ENCODE data around the gene ARRDC2.
"Not testable (repeated sequence)": the region's sequence is repeated elsewhere in the genome, so short reads cannot be mapped to it uniquely, and the experiment has no call there.

Gene ARRDC2

DNA sequence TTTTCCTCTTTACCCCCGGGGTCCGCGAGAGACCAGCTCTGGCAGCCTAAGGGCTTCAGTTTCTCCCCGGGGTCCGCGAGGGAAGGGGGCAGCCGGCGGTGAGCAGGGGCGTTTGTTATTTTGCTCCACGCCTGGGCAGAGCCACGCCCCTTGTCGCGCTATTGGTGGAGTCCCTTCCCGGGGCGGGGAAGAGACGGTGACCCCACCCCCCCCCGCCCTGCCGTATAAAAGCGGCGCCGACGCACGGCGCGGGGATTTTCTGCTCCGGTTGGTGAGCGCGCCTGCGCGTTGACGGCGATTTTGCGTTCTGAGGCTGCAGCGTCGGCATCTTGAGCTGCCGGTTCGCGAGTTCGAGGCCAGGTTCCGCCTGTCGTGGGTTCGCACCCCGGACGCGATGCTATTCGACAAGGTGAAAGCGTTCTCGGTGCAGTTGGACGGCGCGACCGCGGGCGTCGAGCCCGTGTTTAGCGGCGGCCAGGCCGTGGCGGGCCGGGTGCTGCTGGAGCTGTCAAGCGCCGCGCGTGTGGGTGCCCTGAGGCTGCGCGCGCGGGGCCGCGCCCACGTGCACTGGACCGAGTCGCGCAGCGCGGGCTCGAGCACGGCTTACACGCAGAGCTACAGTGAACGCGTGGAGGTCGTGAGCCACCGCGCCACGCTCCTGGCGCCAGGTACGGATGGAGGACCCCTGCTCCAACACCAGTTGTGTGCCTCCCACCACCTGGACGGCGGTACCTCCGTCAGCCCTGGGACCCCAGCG is at the start of gene ARRDC2:
TSS of gene ARRDC2 (plus strand) at position 254 of the 757 bp plus-strand sequence. CDS start at position 395, 141 bp downstream.
- peak; percentile 93 to 97 (median 97) for DNase-seq

DNA sequence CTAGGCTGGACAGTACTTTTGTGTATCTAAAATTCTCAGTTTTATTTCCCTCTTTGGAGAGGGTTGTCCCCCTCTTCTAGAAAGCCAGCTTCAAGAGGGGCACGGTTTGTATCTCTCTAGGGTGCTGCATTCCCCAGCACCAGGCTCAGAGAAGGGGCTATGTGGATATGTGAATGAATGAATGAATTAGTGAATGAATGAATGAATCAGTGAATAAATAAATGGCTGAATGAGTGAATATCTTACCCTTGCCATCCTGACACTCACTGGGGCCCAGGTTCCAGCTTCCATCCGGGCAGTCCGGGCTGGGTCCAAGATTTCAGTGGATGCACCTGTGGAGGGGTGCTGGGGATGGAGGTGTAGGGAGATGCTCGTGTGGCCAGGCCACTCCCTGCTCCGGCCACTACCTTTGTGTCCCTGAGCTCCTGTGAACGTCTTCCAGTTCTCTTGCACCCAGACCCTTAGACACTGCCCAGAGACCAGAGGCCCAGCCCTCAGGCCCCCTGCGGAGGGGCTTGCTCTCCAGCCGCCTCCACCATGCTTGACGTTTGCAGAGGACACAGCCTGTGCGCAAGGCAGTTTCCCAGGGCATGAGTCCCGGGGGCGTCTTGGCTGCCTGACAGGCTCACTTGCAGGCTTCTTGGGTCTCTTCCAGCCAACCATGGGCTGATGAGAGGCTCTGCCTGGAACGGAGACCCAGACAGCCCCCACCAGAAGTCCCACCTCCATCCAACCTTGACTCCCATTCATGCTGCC is 43.9 kb upstream of the ARRDC2 start:
- DNase-seq, result no peak

DNA sequence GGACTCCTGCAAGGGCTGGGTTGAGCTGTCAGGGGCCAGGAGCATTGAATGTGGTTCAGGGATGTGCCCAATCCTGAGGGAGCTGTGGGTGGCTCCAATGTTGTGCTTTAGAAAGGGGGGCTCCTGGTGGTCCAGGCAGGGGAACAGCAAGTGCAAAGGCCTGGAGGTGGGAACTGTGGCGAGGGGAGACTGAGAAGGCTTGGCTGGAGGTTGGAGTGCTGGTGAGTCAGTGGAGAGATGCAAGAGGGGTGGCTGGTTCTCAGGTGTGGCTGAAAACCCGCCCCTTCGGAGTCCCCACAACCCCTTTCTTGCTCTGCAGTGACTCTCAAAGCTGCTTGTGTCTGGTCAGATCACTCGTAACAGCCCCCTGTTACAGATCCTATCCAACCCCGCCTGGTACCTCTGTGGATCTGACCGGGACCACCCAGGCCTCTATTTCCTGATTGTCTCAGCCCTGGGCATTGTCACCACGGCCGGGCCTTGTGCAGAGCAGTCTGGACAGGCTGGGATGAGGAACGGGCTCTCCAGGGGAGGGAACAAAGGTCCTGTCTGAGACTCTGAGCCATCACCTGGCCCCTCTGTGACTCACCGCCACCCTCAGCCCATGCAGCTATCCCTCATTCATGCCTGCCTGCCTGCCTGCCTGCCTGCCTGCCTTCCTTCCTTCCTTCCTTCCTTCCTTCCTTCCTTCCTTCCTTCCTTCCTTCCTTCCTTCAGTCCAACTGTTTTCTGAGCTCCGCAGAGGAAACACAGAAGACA is 42.4 kb upstream of the ARRDC2 start:
- no peak for DNase-seq

DNA sequence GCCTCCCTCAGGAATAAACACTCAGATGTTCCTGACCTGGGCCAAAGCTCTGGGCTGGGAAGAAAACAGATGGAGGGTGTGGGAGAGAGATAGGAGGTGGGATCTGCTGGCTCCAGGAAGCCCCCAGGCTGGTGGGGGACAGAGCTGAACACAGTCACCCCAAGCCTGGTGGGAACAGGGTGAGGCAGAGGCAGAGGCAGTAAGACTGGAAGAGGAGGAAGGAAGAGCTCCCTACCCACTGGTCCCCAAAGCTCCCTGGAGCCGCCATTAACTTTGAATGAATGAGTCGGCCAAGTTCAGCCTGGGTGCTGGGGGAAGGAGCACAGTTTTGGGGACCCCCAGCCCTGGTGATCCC is 41.9 kb upstream of the ARRDC2 start:
- DNase-seq, result no peak

DNA sequence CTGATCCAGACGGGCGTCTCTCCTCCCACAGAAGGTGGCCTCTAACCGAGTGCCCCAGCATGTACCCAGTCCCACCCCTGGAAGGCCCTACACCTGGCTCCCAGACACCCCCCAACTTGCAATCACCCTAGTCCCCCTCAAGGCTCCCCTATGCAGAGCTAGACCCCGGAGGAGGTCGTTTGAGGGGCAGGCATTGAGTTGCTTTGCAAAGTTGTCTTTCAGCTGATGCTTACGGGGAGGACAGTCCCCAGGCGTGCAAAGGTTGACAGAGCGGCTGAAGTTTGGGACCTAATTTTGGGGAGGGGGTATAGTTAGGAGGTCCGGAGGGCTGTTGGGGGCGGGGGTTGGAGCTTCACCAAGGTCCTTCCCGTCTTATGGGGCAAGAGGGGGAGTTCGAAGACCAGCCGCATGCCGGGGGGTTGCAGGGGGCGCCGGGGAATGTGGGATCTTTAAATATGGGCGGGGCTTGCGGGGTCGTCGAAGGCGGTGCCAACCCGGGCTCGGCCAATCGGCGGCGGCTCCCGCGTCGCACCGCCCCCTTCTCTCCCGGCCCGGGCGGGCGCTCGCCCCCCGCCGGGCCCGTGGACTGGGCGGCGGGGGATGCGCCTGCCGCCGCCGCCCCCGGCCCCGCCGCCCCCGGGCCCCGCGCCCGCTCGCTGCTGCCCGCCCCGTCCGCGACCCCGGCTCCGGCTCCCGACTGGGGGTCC is 41.3 kb upstream of the ARRDC2 start, which contains the start of gene KCNN1:
TSS of gene KCNN1 (plus strand) at position 558 of the 707 bp plus-strand sequence. CDS start 6,782 bp downstream, outside the sequence.
- no peak for DNase-seq

DNA sequence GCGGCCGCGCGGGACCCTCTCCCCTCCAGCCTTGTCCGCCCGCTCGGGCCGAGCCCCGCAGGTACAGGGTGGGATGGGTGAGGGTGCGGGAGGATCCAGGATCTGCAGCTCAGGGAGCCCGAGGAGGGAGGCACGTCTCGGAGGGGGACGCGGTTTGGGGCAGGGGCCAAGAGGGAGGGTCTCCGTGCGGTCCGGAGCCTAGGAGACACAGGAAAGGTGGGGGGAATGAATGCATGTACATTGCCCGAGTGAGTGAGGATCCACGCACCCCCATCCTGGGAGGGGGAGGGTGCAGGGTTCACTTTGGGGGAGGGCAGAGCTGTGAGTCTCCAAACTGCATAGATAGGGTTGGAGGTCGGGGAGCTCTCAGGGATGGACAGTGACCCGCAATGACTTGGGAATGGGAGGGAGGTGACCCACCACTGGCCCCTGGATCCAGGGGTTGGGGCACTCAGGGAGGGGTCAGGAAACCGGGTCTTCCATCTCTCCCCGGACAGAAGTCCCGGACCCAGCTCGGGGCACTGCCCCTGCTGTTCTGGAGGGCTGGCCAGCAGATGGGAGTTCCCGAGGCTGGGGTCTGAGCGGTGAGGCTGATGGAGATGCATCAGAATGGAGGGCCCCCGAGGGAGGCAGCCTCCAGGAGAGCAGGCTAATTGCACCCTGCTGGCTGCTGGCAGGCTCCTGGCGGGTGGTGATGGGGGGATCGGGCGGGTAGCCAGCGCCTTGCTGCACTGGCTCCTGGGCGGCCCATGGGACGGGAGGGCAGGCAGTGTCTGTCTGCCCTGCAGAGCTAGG is 40.5 kb upstream of the ARRDC2 start:
- DNase-seq, result no peak

DNA sequence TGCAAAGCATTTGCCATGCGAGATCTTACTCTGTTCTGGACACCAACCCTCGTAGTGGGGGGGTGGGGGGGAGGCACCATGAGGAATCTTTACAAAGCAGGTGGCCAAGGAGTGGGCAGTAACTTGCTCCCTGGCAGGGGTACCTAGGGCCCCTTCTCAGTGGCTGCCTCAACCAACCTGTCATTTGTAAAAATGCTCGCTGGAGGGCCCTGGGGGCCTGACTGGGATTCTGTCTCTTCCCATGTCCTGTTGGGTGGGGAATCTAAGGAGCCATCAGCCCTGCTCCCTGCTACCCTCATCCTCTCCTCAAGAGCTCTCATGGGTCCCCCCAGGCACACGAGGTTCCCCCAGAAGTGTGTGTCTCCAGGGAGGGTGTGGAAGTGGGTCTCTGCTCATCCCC is 39.6 kb upstream of the ARRDC2 start:
- DNase-seq, result no peak

DNA sequence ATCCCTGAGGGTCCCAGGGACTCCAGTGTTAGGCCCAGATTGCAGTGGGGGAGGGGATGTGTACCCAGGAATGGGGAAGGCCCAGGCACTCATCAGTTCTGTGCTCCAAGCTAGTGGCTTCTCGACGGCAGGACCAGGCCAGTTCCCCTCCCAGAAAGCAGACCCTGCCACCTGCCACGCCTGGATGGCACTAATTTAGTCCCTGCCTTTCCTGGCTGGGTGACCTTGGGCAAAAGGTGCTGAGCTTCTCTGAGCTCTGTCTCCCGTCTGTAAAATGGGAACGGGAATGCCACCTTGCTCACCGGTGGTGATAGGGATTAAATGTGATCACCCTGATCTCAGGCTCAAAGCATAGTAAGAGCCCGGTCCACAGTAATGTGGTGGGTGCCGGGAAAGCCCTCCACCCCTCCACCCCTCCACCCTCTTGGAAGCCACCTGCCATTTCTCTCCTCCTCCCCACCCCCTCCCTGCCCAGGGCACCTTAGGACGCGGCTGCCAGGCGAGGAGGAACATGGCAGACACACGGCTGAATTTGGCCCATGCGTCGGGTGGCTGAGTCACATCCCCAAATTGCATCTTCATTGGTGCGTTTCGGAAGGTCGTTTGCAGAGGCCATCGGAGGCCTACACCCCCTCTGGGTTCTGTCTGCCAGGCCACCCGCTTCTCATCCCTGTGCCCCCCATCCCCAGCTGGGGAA is 38.7 kb upstream of the ARRDC2 start:
- no peak for DNase-seq

DNA sequence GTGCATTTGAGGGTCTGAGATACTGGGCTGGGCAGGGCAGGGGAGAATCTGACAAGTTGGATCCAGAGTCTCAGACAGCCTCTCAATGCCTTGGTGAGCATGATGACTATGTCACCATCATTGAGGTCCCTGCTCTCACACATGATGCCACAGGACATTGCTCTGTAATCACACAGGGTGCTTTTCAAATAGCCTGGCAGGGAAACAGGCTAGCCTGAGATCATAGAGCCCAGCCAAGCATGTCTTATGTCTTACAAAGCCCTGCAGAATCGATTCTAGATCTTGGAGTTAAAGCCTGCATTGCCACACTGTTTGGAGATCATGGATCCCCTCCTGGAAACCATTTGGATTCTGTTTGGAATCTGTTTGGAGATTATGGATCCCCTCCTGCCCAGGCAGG is 35.7 kb upstream of the ARRDC2 start:
- no peak for DNase-seq

DNA sequence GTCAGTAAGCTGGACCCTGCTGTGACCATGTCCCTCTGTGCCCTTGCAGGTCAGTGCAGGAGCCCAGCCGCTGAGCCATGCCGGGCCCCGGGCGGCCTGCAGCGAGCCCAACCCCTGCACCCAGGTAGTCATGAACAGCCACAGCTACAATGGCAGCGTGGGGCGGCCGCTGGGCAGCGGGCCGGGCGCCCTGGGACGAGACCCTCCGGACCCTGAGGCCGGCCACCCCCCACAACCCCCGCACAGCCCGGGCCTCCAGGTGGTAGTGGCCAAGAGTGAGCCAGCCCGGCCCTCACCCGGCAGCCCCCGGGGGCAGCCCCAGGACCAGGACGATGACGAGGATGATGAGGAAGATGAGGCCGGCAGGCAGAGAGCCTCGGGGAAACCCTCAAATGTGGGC is 34.2 kb upstream of the ARRDC2 start:
- no peak for DNase-seq

DNA sequence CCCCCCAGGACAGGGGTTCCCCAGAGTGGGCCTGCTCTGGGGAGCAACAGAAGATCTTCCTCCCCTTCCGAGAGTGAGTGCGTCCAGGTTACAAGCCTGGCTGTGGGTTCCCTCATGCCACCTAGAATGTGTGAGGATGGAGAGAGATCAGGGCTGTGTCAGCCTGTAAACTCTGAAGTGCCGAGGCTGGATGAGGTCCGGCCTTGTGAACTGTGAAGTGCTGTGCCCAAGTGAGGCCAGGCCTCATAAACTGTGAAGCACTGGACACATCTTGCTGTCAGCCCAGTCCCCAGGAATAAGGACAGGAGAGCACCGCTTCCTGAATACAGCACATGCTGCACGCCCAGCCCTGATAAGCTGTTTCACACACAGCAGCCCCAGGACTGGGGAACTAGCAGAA is 33.4 kb upstream of the ARRDC2 start:
- no peak for DNase-seq

DNA sequence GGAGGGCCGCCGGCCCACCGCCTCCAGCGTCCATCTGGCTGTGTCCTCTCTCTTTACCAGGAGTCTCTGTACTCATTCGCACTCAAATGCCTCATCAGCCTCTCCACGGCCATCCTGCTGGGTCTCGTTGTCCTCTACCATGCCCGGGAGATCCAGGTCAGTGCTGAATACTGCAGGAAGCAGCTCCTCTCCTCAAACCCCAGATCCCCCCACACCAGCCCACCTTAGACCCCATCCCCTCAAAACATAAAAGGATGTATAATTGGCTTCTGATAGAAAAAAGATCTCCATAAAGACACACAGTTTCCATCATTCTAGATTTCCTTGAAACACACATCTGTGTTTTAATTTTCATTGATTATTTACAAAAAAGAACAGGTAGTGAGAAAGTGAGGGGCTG is 32.9 kb upstream of the ARRDC2 start:
- DNase-seq, result no peak

DNA sequence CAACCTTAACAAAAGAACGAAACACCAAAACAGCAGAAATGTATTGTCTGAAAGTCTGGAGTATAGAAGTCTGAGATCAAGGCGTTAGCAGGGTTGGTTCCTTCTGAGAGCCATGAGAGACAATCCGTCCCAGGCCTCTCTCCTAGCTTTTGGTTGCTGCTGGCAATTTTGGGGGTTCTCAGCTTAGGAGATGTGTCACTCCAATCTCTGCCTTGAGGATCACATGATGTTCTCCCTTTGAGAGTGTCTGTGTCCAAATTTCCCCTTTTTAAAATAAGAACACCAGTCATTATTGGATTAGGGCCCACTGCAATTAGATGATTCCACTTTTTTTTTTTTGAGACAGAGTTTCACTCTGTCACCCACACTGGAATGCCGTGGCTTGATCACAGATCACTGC is 30.9 kb upstream of the ARRDC2 start:
- DNase-seq, result peak; percentile 77 to 85 (median 83)

DNA sequence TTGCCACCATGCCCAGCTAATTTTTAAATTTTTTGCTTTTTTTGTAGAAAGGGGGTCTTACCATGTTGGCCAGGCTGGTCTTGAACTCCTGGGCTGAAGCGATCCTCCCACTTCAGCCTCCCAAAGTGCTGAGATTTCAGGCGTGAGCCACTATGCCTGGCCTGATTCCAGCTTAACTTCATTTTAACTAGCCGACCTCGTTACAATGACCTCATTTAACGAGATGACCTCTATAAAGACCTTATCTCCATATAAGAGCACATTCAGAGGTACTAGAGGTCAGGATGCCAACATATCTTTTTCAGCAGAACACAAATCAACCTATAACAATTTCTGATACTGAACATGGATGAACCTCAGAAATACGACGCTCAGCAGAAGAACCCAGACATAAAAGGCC is 30.5 kb upstream of the ARRDC2 start:
- DNase-seq, result no peak

DNA sequence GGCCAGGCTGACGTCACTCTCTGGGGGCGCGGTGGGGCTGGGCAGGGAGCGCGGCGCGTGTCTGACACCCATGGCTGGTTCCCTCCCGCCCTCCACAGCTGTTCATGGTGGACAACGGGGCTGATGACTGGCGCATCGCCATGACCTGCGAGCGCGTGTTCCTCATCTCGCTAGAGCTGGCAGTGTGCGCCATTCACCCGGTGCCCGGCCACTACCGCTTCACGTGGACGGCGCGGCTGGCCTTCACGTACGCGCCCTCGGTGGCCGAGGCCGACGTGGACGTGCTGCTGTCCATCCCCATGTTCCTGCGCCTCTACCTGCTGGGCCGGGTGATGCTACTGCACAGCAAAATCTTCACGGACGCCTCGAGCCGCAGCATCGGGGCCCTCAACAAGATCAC is 26.4 kb upstream of the ARRDC2 start:
- no peak for DNase-seq

DNA sequence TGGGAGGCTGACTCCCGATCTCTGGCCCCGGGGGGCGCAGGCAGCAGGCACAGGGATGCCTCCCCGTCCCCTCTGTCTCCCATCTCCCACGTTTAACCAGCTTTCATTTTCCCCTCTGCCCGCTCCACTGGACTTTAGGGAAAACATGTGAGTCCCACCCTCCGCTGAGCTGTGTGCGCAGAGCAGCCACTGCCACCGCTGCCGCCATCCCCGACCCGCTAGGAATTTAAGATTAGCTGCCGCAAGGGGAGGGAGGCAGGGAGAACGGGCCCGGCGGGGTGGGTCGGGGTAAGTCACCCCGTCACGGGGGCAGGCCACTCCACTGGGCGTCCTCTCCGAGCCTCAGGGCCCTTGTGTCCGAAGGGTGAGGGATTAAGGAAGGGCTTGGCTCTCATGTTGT is 25.5 kb upstream of the ARRDC2 start:
- DNase-seq, result no peak

DNA sequence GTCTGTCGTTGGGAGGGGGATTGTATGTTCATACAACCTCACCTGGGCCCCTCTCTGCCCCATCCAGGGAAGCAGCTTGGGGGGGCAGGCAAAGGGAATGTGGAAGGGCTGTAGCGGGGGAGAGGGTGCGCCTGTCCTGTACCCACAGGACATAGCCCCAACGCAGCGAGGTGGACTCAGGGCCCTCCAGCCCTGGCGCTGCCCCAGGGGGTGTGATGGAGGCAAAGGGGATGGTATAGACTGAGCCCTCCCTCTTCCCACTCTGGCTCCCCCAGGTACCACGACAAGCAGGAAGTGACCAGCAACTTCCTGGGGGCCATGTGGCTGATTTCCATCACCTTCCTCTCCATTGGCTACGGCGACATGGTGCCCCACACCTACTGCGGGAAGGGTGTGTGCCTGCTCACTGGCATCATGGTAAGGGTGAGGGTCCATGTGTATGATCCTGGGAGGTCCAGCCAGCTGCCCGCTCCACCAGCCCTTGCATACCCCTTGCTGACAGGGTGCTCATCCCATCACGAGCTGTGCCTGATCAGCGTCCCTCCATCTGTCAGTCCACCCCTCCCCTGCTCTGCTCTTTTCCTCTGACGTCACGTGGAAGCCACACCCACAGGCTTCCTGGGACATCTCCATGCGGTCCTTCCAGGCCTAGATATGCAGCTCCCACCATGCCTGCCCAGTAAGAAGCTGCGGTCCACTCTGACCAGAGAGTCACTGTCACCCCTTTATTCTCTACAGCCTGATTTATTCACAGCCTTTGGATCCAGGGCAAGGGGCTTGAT is 22.7 kb upstream of the ARRDC2 start:
- DNase-seq, result no peak

DNA sequence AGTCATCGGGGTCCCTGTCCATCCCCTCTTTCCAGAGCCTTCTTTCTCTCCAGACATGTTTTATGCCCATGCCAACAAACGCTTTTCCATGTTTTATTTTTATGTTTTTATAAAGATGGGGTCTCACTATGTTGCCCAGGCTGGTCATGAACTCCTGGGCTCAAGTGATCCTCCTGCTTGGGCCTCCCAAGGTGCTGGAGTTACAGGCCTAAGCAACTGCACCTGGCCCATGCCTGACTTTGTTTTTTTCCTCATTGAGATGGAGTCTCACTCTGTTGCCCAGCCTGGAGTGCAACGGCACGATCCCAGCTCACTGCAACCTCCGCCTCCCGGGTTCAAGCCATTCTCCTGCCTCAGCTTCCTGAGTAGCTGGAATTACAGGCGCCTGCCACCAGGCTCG is 21.4 kb upstream of the ARRDC2 start:
- DNase-seq, result not testable (repeated sequence)

DNA sequence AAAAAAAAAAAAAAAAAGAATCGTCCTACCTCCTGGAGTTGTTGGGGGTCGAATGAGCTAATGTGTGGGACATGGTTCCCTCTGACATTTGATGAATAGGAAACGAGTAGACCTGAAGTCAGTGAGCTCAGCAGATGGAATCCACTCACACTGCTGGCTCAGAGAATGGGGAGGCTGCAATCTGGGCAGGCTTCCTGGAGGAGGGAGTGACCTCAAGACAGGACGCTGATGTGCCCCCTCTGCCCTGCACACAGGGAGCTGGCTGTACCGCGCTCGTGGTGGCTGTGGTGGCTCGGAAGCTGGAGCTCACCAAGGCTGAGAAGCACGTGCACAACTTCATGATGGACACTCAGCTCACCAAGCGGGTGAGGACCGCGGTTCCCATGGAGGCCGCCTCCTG is 19.8 kb upstream of the ARRDC2 start:
- DNase-seq, result no peak

DNA sequence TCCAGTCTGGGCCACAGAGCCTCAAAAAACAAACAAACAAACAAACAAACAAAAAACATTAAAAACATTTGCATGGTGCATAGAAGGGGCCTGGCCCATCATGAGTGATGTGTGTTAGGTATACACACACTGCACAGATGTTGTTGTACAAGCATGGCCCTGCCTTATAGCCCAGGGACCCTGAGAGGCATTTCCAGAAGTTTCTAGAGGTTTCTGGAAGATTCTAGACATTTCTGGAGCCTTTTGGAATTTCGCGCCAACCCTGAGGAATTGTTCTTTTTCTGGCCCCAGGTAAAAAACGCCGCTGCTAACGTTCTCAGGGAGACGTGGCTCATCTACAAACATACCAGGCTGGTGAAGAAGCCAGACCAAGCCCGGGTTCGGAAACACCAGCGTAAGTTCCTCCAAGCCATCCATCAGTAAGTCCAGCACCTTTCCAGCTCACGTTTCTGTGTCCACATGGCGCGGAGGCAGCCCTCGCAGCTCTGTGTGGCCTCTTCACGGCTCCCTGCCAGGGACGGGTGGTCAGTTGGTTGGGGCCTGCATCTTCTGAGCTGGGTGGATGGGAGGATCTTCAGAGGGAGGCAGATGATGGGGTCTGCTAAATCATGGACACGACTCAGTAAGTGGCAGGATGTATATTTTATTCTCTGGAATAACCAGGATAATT is 18.4 kb upstream of the ARRDC2 start:
- DNase-seq, result no peak

Data from suppressor macrophage treated with lipopolysaccharide for 1 hour (primary cell).